Activated B cell treated with CpG ODN at 0.5 μM for 24 hours (primary cell): ENCODE data around the gene TMEM74B. TPM values are rescaled to one million over a fixed set of nuclear protein-coding genes. Genes with fewer than 3 reads are reported as not detected.
A peak's percentile ranks its signal among the peaks of the same experiment; 100 is the strongest.

Experiments used
- ATAC-seq: fragments of 200-7000 bp; cut with Tn5 transposase; one replicate; pipeline ENCODE4 v1.10.0; 2021; ENCODE audit warnings: low read depth, mild to moderate bottlenecking, moderate library complexity
- CTCF ChIA-PET: fragments of 350-600 bp; sonication (Branson Sonifier 250); formaldehyde crosslinking; loops from one replicate; lab custom pipeline; 2021; ENCODE audit warnings: antibody characterized with exemption; lab: Charles Lee
- POLR2A ChIA-PET: fragments of 350-600 bp; sonication (Branson Sonifier 250); formaldehyde crosslinking; loops from one replicate; lab custom pipeline; 2021; ENCODE audit warnings: antibody characterized with exemption; lab: Charles Lee
- DNase-seq: peaks from one replicate; pipeline ENCODE4 v3.0.0; 2022
- H3K27ac Mint-ChIP-seq: one replicate; pipeline ENCODE4 v1.8.0; 2020; ENCODE audit warnings: mixed read lengths
- H3K27me3 Mint-ChIP-seq: one replicate; pipeline ENCODE4 v1.8.0; 2021; ENCODE audit warnings: mixed read lengths
- H3K36me3 Mint-ChIP-seq: one replicate; pipeline ENCODE4 v1.8.0; 2021; ENCODE audit warnings: low read depth, mixed read lengths
- H3K4me1 Mint-ChIP-seq: one replicate; pipeline ENCODE4 v1.8.0; 2021; ENCODE audit warnings: mixed read lengths
- H3K4me3 Mint-ChIP-seq: one replicate; pipeline ENCODE4 v1.8.0; 2020; ENCODE audit warnings: mild to moderate bottlenecking, mixed read lengths
- H3K9me3 Mint-ChIP-seq: one replicate; pipeline ENCODE4 v1.8.0; 2020; ENCODE audit warnings: mixed read lengths
- intact Hi-C: fragments of 100-400 bp; cut with micrococcal nuclease; formaldehyde crosslinking; loops from one replicate; pipeline ENCODE4 v1.15.1; 2024
- total RNA-seq: library from RNA; stranded (reverse); gene quantifications from 2 replicates; pipeline ENCODE4 v1.2.3, GENCODE V29; 2022
- TF ChIP-seq, protein P1 (sequence below): fragments of 200-600 bp; IDR thresholded peaks from one replicate; pipeline ENCODE4 v1.8.0; 2022; ENCODE audit warnings: antibody characterized with exemption, mild to moderate bottlenecking

The TMEM74B gene
- total RNA-seq: 0.20 TPM in 1 of 2 replicates, not detected in the other

DNA sequence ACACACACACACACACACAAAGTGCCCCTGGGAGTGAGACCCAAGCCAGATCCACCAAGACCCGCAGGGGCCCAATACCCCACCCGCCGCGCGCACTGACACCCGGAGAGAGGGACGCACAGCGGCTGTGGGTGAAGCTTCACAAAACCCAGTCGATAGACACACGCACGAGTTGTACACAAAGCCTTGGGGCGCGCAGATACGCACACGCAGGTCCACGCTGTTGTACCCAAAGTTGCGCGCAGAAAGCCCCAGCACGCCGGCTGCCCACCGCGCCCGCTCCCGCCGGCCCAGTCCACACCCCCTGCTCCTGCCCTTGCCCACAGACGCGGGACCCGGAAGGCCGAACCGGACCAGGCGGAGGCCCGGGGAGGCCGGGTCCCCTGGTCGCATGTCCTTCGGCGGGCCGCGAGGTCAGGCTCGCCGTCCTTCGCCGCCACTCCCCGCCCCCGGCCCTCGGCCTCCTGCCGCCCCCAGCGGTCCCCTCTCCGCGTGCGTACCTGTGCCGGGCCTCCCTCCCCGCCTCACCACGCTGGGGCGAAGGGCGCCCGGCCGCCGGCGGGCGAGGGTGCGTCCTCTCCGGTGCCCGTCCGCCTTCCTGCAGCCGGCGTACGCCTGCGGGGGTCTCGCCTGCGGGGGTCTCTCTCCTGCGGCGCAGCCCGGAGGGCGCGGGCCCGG is at the start of gene TMEM74B:
Gene TMEM74B (minus strand): TSS at position 344 of the 678 bp plus-strand sequence. CDS start 1,180 bp downstream, outside the sequence.
- POLR2A ChIA-PET: no interaction called here
- CTCF ChIA-PET: no interaction called here
- Mint-ChIP-seq H3K27ac (no peak within 1 kb of the TSS), H3K9me3 (no peaks in the 10 kb centered on the region), H3K4me3 (peak within 1 kb of the TSS; percentile 58), H3K27me3 (peaks cover 25% of the 10 kb centered on the region), H3K4me1 (peaks cover 11% of the 10 kb centered on the region), H3K36me3 (peaks cover 4% of the 10 kb centered on the region)
- no peak for DNase-seq
- TF ChIP-seq, protein P1, sequence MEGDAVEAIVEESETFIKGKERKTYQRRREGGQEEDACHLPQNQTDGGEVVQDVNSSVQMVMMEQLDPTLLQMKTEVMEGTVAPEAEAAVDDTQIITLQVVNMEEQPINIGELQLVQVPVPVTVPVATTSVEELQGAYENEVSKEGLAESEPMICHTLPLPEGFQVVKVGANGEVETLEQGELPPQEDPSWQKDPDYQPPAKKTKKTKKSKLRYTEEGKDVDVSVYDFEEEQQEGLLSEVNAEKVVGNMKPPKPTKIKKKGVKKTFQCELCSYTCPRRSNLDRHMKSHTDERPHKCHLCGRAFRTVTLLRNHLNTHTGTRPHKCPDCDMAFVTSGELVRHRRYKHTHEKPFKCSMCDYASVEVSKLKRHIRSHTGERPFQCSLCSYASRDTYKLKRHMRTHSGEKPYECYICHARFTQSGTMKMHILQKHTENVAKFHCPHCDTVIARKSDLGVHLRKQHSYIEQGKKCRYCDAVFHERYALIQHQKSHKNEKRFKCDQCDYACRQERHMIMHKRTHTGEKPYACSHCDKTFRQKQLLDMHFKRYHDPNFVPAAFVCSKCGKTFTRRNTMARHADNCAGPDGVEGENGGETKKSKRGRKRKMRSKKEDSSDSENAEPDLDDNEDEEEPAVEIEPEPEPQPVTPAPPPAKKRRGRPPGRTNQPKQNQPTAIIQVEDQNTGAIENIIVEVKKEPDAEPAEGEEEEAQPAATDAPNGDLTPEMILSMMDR: no peak
- intact Hi-C loops: no loop called here
- no peak for ATAC-seq

DNA sequence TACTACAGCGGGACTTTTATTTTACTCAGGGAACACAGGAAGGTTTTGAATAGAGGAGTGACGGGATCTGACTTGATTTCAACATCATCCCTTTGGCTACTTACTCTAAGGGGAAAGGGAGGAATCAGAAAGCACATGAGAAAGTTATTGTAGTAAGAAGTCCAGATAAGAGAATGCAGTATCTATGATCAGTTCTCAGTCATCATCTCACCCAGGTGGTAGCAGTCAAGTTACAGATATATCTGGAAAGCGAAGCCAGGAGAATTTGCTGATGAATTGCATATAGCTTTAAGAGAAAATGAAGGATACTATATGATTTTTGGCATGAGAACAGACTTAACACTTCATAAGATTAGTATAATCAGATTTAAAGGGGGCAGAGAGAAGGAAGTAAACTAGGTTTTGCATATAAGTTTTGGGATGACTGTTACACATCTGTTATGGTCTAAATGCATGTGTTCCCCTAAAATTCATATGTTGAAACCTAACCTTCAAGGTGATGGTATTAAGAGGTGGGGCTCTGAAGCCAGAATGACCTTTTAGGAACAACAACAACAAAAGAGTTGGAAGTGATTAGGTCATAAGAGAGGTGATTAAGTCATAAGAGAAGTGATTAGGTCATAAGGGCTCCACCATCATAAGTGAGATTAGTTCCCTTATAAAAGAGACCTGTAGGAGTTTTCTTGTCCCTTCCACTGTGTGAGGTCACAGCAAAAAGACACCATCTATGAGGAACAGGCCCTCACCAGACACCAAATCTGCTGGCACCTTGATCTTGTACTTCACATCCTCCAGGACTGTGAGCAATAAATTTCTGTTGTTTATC is 47.7 kb upstream of the TMEM74B start:
- no peak for DNase-seq
- Mint-ChIP-seq H3K9me3 (no peaks in the 10 kb centered on the region), H3K4me1 (no peaks in the 10 kb centered on the region), H3K4me3 (no peak overlapping the region), H3K27ac (no peak overlapping the region), H3K36me3 (no peaks in the 10 kb centered on the region), H3K27me3 (peaks cover 20% of the 10 kb centered on the region)
- TF ChIP-seq, protein P1: no peak
- peak; percentile 45 for ATAC-seq
- intact Hi-C loops: no loop called here
- POLR2A ChIA-PET: no interaction called here
- CTCF ChIA-PET: no interaction called here

DNA sequence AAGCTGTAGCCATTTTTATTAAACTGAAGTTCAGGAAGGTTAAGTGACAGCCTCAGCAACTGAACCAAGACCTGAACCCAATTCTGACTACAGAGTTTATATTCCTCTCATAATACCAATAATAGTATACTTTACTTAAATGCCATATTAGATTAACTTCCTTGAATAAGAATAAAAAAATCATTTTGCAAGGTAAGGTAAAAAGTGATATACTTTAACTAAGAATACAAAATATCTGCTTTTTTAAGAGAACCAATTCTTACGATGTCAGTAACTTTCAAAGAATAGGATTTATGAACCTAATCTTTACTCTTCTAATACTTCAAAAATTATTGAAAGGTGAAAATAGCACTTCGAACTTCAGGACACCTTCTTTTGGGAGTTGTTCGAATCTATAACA is 44.8 kb upstream of the TMEM74B start:
- intact Hi-C loops: loop anchor here (5.0 to 10.0 kb wide), 3 partner anchors 112 to 387 kb away; partner anchors contain the start of genes NSFL1C and PSMF1
- Mint-ChIP-seq H3K4me1 (peaks cover 13% of the 10 kb centered on the region), H3K36me3 (no peaks in the 10 kb centered on the region), H3K9me3 (no peaks in the 10 kb centered on the region), H3K27ac (no peak overlapping the region), H3K4me3 (no peak overlapping the region), H3K27me3 (peaks cover 25% of the 10 kb centered on the region)
- CTCF ChIA-PET: no interaction called here
- TF ChIP-seq, protein P1: no peak
- ATAC-seq (no peak), DNase-seq (no peak)
- POLR2A ChIA-PET: no interaction called here

DNA sequence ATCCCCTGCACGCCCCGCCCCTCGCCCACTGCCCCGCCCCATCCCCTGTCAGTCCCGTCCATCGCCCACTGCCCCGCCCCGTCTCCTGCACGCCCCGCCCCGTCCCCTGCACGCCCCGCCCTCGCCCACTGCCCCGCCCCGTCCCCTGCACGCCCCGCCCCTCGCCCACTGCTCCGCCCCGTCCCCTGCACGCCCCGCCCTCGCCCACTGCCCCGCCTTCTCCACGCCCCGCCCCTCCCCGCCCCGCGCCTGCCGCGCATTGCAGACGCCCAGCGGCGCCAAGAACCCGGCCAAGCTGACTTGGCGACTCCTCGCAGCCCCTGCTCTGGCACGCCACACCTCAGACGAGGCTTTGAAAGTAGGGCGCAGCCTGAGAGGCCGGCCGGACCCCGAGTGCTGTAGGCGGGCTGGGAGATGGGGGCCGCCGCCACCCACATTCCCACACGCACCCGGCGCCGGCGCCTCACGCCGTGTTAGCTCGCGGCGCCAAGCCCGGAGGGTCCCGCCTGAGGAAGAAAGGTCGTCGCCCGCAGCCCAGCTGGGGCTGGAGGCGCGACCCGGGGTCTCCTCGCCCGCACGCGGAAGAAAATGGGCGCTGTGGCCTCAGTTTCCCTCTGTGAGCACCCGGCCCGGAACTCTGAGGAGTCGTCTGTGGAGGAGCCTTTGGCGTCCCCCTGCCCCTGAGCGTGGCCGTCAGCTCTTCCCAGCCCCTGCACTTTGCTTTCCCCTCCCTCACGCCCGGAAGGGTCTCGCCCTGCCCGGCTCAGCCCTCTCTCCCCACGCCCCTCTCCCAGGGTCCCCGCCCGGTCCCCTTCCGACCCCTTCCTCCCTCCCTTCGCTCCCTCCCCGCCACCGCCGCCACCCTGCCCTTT is 41.2 kb upstream of the TMEM74B start, which contains the start of gene RAD21L1:
Gene RAD21L1 (plus strand): TSS at position 262 of the 872 bp plus-strand sequence. CDS start 2,410 bp downstream, outside the sequence.
- ATAC-seq: peak; percentile 89
- DNase-seq: peak; percentile 56
- peaks cover 23% of the 10 kb centered on the region for H3K27me3 Mint-ChIP-seq
- H3K4me1 Mint-ChIP-seq: peaks cover 13% of the 10 kb centered on the region
- H3K9me3 Mint-ChIP-seq: peaks cover 3% of the 10 kb centered on the region
- POLR2A ChIA-PET: no interaction called here
- TF ChIP-seq, protein P1: no peak
- intact Hi-C loops: loop anchor here (1.0 to 10.0 kb wide), 4 partner anchors 40 to 384 kb away; partner anchors contain the start of genes NSFL1C, PSMF1 and SNPH
- H3K27ac Mint-ChIP-seq: no peak within 1 kb of the TSS
- peak within 1 kb of the TSS; percentile 76 for H3K4me3 Mint-ChIP-seq
- H3K36me3 Mint-ChIP-seq: no peaks in the 10 kb centered on the region
- CTCF ChIA-PET: no interaction called here
